CD4-positive, alpha-beta T cell treated with Interleukin-17A for 1 hour (primary cell): ENCODE data around the gene NPLOC4.

Experiments used
- DNase-seq: peaks from one replicate; pipeline ENCODE4 v3.0.0-alpha.2; 2020

NPLOC4 gene

GRCh38 chr17:81515530-81516041 lies 121.3 kb downstream of the NPLOC4 start:
- DNase-seq, result no peak

- DNase-seq, result peak; percentile 77
These were observed 122.0 kb downstream of the NPLOC4 start for GRCh38 chr17:81514739-81515529.

GRCh38 chr17:81514489-81514738 lies 122.5 kb downstream of the NPLOC4 start:
- DNase-seq, result no peak

- peak; percentile 36 for DNase-seq
These were observed 123.0 kb downstream of the NPLOC4 start for GRCh38 chr17:81513753-81514488.

GRCh38 chr17:81513372-81513752 lies 123.5 kb downstream of the NPLOC4 start:
- peak; percentile 65 for DNase-seq

- peak; percentile 95 for DNase-seq
These were observed 124.1 kb downstream of the NPLOC4 start, which contains the start of gene ACTG1 for GRCh38 chr17:81512562-81513371. Gene ACTG1 (minus strand): TSS chr17:81512799. CDS start chr17:81512354, 445 bp downstream.

GRCh38 chr17:81511804-81512561 lies 124.9 kb downstream of the NPLOC4 start:
- no peak for DNase-seq

GRCh38 chr17:81511554-81511803 lies 125.4 kb downstream of the NPLOC4 start:
- DNase-seq, result no peak

GRCh38 chr17:81510785-81511553 lies 125.9 kb downstream of the NPLOC4 start:
- DNase-seq, result peak; percentile 54

GRCh38 chr17:81509972-81510784 lies 126.7 kb downstream of the NPLOC4 start:
- no peak for DNase-seq

- peak; percentile 57 for DNase-seq
These were observed 127.5 kb downstream of the NPLOC4 start for GRCh38 chr17:81509207-81509971.

GRCh38 chr17:81508639-81509206 lies 128.2 kb downstream of the NPLOC4 start:
- DNase-seq, result no peak
